Adrenal gland (tissue), 5 donors: ENCODE data around the gene VARS2.

Experiments used
- CTCF ChIP-seq, 6 experiments: fragments of 450-650 bp in 4 of 6; fragments of 200-600 bp in 2 of 6; sonication (generic) in 1 of 6; IDR thresholded peaks; 1 replicate in 5 of 6; 2 replicates in 1 of 6; pipeline versions ENCODE4 v1.5.1 to v1.8.0; 2016 to 2021; ENCODE audit warnings: antibody characterized with exemption in 6 of 6, mild to moderate bottlenecking in 2 of 6, moderate library complexity in 1 of 6
- POLR2A ChIP-seq, 2 donors: fragments of 450-650 bp; IDR thresholded peaks; one replicate each; pipeline ENCODE4 v1.6.1; 2017; ENCODE audit warnings: antibody characterized with exemption in 2 of 2, mild to moderate bottlenecking in 2 of 2, moderate library complexity in 1 of 2
- donor health status: DM: no; HTN: no; CAD: no.

GRCh38 chr6:30902709-30903108 lies 11.3 kb upstream of the VARS2 start:
- no peak for TF ChIP-seq CTCF (IDR thresholded peaks at IDR 0.05)
- no peak for TF ChIP-seq POLR2A (IDR thresholded peaks at IDR 0.05)
